Skeletal muscle satellite cell (primary cell): Measurements from ENCODE around the gene VKORC1L1. TPM values are rescaled to one million over a fixed set of nuclear protein-coding genes. Genes with fewer than 3 reads are reported as not detected.

Source experiments
- small RNA-seq: library from RNA; depleted of rRNA; stranded (forward); fragments of <200 nt; gene quantifications from one replicate; pipeline ENCODE3, GENCODE V24; 2012

VKORC1L1 gene

Small RNA genes within 50 kb of the gene (small RNA-seq; reads per million reads assigned to genes)
- gene AC073261.1, result not detected
- gene RNU6-973P, result not detected
